DMS153 treated with DMSO at 0.1 percent for 48 hours (cell line): Measurements from ENCODE around the gene CD8B2.
"Not testable (repeated sequence)": the region's sequence is repeated elsewhere in the genome, so short reads cannot be mapped to it uniquely, and the experiment has no call there.

Source experiments
- DNase-seq: peaks from one replicate; lab custom pipeline; 2025; ENCODE audit not compliant: unreplicated experiment; lab: John Stamatoyannopoulos, UW

Gene CD8B2

DNA sequence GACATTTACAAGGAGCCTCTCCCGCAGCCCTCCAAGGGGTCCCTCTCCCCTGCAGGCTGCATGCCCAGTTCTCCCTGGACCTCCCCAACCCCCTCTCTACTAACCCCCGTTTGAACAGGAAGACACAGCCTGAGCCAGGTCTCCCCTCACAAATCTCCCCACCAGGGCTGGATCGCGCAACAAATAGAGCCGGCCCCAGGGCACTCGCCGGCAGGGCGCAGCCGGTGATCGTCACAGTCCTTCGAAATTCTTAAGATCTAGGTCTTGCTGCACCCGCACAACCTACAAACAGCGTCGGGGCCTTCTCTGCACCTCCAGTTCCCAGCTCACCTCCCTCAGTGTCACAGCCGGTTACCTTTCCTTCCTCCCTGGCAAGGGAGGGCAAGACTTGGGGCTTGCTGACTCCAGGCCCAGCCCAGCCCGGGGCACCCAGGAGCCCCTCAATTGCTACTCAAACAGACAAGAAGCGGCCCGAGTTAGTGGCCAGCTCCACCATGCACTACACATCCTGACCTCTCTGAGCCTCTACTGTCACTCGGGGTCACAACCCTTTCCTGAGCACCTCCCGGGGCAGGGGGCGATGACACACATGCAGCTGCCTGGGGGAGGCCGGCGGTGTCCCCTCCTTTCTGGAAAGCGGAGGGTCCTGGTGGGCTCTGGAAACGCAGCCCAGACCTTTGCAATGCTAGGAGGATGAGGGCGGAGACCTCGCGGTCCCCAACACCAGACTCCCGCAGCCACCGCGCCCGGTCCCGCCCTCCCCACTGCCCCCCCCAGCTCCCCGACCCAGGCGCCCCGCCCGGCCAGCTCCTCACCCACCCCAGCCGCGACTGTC, at the start of gene CD8B2:
Gene CD8B2 (plus strand): TSS at position 814 of the 835 bp plus-strand sequence. CDS start 63 bp downstream, outside the sequence.
- DNase-seq, result not testable (repeated sequence)

DNA sequence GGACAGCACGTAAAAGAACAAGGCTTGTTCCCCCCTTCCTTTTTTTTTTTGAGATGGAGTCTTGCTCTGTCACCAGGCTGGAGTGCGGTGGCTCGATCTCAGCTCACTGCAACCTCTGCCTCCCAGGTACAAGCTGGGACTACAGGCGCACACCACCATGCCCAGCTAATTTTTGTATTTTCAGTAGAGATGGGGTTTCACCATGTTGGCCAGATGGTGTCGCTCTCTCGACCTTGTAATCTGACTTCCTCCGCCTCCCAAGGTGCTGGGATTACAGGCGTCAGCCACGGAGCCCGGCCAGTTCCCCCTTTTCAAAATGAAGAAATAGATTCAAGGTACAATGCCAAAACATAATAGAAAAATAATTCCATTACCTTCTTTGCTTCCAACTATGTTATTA, 25.3 kb upstream of the CD8B2 start:
- not testable (repeated sequence) for DNase-seq

DNA sequence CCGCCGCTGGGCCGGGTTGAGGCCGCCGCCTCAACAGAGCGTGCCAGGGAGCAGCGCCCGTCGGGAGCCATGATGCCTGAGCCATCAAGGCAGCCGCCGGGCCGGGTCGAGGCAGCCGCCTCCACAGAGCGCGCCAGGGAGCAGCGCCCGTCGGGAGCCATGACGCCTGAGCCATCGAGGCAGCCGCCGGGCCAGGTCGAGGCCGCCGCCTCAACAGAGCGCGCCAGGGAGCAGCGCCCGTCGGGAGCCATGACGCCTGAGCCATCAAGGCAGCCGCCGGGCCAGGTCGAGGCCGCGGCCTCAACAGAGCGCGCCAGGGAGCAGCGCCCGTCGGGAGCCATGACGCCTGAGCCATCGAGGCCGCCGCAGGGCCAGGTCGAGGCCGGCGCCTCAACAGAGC, 19.6 kb upstream of the CD8B2 start:
- DNase-seq, result not testable (repeated sequence)

DNA sequence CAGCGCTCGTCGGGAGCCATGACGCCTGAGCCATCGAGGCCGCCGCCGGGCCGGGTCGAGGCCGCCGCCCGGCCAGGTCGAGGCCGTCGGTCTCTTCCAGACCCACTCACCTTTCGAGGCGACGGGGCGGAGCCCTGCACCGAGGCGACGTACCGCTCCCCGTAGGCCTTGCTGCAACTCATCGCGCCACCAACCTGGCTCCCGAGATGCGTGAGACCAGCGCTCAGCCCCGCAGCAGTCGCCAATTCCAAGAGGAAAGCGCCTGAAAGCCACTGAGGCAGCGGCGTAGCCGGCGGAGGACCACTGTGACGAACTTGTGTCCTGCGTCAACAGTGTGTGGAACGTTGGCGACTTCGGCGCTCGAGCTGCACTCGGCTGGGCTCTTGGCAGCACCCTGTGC, 19.1 kb upstream of the CD8B2 start, which contains the start of gene RGPD3:
Gene RGPD3 (minus strand): TSS at position 307 of the 400 bp plus-strand sequence. CDS start 125 bp downstream, at position 182.
- not testable (repeated sequence) for DNase-seq

DNA sequence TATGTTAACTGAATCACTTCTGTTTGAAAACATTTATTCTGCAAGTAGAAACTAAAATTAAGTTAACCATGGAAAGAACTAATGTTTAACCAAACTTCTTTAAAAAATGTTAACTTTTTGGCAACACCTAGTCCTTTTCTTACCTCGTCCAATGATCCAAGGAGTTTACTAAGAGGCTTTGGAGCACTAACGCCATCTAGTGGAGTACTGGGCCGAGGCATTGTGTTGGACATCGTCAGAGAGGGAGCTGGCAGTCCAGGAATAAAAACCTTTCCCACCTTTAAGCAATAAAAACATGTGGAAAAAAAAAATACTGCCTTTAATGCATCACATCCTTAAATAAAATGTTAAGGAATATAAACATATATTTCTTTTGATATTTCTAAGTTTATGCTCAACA, 16.5 kb upstream of the CD8B2 start:
- not testable (repeated sequence) for DNase-seq

DNA sequence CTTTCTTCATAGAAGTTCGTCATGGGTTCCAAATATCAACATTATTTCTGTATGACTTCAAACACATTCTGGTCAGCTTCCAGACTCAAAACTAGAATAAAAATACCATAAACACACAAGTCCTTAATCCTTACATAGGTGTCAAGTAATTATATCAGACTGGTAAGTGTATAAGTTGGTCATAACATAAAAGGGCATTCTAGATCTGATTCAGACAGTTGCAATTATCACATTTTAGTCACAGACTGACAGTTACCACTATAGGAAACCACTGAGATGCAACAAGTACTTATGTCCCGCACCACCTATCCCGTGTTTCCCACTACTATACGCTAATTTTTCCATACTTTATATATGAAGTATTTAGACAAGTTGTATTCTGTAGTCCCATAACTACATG, 9.5 kb upstream of the CD8B2 start:
- DNase-seq, result not testable (repeated sequence)

DNA sequence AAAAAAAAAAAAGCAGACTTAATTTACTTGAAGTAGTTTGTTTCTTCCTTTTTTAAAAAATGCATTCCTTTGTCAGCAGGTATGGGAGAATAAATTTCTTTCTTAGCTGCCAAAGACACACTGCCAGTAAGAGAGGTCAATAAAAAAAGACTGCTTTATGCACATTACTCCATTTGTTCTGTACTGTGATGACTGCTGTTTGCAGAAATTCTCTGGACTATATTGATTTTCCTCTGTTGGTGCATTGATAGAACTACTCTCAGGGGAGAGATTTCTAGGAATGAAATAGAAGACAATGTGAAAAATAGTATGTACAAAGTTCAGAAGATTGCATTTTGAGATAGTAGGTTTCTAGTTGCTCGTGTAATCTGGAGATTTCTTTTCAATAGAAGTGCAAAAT, 7.6 kb upstream of the CD8B2 start:
- DNase-seq, result not testable (repeated sequence)

DNA sequence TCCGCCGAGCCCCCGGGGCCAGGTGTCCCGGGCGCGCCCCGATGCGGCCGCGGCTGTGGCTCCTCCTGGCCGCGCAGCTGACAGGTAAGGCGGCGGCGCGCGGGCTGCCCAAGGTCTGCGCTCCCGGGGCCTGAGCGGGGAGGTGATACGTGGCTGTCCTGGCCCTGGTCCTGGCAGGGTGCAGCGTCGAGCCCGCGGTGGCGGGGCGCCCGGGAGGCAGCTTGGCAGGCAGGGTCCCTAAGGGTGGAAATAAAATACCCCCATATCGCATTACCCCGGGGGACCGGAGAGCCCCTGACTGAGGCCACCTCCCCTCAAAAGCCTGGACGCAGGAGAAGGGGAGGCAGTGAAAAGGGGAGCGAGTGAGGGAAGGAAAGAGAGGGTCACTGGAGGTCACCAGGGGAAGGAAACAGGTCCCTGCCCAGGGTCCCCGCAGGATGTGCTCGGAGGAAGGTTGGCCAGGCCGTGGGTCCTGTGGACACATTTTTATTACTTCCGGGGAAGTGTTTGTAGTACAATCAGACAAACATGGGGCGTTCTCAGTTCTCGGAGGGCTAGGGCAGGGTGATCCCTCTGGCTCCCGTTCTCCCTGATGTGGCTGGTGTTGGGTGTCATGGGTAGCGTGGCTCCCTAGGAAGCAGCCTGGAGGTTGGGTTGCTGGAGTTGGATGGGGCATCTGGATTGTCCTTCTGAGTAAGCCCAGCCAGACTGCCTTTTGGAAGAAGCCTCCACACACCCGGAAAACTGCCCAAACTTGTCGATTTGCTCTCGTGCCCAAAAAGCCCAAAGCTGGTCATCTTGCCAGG, 425 bp downstream of the CD8B2 start:
- DNase-seq, result not testable (repeated sequence)

DNA sequence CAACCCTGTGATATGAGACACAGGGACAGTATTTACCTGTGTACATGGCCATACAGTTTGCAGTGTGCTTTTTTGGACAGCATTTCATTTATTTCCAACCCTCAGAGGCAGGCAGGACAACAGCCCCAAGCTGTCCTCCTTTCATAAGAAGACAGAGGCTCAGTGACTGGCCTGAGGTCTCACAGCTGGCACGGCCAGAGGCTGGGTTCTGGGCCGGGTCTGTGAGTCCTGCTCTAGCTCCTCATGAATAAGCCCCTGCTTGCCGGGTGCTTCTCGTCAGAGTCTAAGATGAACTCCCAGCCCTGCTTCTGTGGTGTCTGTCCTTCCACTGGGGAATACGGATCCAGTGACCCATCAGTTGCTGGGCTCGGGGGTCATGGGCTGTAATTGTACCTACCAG, 2.5 kb downstream of the CD8B2 start:
- DNase-seq, result not testable (repeated sequence)

DNA sequence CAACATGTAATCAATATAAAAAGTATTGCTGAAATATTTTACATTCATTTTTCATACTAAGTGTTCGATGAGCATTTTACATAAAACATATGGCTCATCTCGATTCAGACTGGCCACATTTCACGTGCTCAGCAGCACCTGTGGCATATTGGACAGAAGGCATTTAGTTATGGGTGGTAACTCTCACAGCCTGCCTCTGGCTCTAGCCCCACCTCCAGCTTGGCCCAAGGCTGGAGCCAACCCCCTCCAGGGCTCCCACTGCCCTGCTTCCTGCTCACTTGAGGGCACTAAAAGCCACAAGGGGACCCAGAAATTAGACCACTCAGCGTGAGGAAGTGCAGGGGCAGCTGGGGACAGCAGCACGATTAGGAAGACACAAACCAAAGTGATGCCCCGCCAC, 5.2 kb downstream of the CD8B2 start:
- DNase-seq, result not testable (repeated sequence)

DNA sequence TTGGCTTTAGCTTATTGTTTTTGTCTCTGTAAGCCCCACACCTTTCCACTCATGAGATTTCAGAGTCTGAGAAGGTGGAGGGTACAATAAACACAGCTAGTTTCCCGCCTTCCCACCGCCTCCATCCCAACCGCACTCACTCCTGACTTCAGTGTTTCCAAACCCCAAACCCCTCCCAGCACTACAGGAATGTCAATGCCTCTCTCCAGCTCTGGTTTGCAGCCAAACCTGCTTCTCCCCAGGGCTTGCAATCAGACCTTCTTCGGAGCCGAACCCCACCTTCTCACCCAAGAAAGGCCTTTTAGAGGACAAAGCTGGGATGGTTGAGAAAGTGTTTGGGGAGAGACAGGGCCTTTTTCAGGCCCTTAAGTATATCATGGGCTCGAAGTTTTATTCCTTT, 5.7 kb downstream of the CD8B2 start:
- not testable (repeated sequence) for DNase-seq

DNA sequence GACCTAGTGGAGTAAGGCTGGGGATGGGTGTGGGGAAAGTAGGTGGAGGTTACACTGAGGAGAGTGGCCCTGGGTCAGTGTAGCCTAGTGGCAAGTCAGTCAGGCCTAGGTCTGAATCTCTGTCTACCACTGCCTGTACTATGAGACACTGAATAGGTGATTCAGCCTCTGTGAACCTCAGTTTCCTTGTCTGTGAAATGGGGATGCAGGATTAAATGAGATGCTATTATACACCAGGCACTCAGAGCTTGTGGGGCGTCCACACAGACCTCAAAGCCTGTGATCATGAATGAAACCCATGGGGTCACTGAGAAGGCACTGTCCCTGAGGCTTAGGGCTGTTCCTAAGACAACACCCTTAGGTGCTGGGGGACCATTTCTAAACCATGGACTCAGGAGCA, 11.4 kb downstream of the CD8B2 start:
- DNase-seq, result not testable (repeated sequence)

DNA sequence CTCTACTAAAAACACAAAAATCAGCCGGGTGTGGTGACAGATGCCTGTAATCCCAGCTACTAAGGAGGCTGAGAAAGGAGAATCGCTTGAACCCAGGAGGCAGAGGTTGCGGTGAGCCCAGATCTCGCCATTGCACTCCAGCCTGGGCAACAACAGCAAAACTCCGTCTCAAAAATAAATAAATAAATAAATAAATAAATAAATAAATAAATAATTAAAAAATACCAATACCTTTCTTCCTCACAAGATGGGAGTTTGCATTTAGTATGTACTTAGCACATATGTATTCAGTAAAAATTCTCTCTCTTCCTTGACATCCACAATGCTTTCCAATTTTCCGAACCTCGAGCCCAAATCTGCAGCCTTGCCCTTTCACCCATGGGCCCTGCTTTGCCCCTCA, 13.2 kb downstream of the CD8B2 start:
- not testable (repeated sequence) for DNase-seq

DNA sequence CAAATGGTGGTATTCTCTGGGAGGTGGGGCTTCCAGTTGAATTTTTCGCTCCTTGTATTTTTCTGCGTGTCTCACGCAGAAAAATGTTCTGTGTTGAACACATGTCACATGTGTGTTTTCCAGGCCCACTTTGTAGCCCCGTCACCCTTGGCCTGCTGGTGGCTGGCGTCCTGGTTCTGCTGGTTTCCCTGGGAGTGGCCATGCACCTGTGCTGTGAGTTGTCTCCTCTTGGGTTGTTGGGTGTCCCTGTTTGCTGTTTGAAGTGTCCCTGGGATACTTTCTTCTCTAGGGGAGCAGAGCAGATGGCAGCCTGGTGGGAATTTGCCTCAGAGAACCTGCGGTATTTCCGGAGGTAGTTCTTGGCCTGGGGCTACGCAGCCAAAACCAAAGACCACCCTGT, 15.2 kb downstream of the CD8B2 start:
- DNase-seq, result not testable (repeated sequence)

DNA sequence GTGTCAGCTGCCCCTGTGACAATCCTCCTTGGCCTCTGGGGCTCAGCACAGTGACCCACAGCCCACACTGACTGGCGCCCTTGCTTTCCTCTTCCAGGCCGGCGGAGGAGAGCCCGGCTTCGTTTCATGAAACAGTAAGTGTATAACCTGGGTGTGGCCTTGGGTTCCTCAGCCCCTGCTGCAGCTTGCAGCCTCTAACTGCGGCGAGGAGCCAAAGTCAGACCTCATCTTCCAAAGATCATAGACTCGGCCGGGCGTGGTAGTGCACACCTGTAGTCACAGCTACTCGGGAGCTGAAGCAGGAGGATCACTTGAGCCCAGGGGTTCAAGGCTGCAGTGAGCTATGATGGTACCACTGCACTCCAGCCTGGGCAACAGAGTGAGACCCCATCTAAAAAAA, 17.0 kb downstream of the CD8B2 start:
- not testable (repeated sequence) for DNase-seq

DNA sequence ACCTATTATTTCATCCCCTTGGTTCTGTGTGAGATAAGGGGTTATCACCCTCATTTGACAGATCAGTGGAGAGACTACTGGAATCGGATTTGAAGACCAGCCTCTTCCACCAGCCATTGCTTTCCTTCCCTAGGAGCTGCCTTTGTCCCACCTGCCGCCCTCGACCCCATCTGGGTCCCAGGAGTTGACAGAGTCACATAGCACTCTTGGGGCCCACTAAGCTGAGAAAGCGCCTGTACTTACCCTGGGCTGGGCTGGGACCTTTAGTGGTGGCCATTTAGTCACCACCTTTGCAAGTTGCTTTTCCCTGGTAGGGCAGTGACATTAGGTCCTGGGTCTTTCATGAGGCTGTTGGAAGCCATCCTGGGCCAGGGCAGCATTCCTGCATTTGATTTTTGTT, 17.6 kb downstream of the CD8B2 start:
- DNase-seq, result not testable (repeated sequence)

DNA sequence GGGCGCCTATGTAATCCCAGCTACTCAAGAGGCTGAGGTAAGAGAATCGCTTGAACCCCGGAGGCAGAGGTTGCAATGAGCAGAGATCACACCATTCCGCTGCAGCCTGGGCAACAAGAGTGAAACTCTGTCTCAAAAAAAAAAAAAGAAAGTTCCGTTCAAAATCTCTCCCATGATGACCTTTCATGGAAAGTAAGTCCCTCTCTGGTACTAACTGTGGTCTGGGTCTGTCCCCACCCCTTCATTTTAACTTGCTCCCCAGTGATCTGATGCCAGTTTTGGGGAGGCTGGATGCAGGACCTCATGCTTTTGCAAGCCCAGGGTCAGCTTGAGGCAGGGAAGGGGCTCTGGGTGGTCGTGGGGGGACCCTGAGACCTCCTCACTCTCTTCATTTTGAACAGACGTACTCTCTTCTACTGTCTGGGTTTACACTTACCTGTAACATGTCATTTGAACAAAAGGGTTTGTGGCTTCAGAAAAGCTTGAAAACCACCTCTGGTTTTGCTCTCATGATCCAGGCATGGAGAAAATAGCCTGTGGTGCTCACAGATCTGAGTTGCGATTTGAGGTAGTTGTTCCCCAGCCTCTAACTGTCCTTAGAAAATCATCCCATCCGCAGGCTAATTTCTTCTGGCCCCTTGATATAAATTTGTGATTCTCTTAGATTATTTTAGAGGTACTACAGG, 19.0 kb downstream of the CD8B2 start:
- not testable (repeated sequence) for DNase-seq

DNA sequence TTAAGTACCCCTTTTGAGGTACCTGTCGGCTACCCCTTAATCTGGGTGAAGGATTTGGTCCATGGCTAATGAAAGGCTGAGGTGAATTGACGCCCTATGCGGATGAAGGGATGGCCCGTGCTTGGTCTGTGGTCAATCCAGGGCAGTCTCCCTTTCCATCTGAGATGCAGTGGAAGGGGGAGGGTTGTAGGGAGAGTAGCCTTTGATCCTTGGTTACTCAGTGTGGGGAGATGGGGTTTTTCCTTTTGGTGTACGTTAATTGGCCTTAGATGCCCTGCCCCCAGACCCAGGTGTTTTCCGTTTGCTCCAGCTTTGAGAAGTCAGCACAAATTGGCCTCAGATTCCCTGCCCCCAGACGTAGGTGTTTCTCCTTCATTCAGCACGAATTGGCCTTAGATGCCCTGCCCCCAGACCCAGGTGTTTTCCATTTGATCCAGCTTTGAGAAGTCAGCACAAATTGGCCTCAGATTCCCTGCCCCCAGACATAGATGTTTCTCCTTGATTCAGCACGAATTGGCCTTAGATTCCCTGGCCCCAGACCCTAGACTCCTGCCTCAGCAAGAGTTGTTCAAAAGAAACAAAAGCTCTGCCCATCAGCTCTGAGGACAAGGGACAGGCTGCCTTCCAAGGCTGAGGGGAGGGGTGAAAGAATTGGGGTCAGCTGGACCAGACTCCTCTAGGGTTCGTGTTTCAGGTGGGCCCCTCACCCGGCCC, 21.7 kb downstream of the CD8B2 start:
- DNase-seq, result not testable (repeated sequence)

DNA sequence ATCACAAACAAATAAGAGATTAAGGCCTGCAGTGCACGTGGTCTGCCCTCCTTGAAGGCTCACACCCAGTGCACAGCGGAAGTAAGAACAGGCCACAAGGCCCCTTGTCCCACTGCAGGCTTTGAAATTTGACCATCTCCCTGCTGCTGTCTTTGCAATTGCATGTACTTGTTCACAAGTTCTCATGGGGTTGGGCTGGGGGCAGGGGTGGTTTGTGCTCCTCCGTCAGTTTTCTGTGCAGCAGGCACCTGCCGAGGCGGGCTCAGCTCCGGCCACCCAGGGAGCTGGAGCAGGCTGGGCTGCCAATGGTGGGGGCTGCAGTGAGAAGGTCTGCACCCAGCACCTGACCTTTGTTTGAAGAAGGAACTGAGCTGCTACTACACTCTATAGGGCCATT, 22.2 kb downstream of the CD8B2 start:
- DNase-seq, result not testable (repeated sequence)

DNA sequence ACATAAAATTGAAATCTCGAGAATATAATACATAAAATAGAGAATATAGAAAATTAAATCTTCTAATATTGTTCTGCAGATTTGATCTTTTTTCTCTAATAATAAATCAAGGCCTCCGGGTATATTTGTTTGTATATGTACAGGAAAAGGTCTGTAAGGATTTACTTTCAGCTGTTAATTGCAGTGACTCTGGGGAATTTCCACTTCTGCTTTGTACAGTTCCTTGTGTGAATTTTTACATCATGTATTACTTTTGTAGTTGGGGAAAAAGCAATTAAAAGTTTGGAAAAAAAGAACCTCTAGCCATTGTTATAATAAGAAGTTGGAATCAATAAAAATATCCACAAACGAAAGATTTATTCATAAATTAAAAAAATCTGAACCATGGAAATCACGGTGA, 23.6 kb downstream of the CD8B2 start:
- DNase-seq, result not testable (repeated sequence)
